NCI-H2196 (cell line): ENCODE data around the gene LRGUK.

ENCODE experiments used
- DNase-seq: peaks from one replicate; lab custom pipeline; 2025; ENCODE audit not compliant: unreplicated experiment; lab: John Stamatoyannopoulos, UW

LRGUK gene

GRCh38 chr7:134182078-134182477 is 54.9 kb downstream of the LRGUK start:
- DNase-seq: no peak

DNA sequence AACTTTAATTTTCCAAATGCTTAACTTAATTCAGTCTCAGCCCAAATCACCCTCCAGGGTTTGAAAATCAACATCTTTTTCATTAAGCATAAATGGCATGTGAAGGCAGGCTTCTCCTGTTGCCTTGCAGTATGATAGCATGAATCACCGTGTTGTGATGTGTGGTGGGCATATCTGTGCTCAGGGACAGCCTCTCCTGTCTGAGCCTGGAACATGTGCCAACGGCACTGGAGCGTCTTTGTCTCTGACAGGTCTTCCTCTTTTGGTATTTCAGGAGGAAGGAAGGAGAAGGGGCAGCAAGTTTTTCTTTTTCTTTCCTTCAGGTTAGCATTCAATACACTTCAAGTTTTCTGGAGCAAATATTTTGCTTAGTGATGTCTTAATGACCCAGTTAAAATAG is 57.6 kb downstream of the LRGUK start:
- no peak for DNase-seq

DNA sequence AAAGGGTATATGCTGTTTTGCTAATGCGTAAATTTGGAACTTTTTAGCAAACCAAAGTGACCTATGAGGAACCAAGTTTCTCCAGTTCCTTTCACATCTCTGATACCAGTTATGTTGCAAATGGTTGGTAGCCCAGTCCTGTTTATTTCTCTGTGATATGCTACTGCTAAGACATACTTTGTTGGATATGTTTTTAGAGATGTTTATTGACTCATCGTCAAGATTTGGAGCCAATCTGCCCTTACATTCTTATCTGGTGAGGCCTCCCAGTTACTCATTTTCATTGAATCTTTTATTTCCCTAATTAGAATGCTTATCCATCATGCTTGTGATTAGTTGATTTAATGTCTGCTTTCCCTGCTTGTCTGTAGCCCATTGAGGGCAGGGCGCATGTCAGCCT is 58.9 kb downstream of the LRGUK start:
- no peak for DNase-seq

DNA sequence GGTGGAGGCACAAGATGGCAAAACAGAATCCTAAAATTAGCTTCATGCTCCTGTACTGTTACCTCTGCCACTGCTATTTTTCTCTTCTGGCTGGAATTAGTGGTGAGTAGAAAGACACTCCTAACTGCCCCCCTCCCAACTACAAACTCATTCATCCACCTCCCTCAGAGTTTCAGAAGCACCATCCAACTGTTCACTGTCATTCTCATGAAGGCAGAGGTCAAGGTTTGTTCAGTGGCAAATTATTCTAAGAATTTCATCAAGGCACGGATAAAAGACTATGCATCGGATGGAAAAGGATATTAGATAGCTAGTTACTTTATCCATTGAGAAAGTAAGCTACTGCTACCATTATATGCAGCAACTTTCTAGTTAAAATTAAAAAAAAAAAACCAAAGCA is 59.7 kb downstream of the LRGUK start:
- no peak for DNase-seq

- no peak for DNase-seq
Measured at GRCh38 chr7:134187893-134188292, 60.8 kb downstream of the LRGUK start.

- no peak for DNase-seq
Measured at GRCh38 chr7:134188311-134188710, 61.2 kb downstream of the LRGUK start.

DNA sequence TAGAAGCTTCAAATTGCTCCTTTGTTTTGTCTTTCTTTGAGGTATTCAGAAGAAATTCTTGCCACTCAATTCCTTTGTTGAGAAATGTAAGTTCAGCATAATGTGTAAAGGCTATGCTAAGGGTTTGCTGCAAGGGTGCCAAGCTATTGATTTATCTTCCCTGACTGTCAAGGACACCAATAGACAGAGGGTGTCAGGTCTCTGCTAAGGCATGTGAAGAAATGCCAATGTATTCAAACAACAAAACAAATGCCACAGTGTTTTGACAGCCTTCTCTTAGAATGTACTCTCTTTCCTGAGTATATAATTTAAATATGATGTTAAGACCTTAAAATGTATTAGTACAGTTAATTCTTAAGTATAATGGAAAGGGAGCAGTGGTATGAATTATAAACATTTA is 62.4 kb downstream of the LRGUK start:
- DNase-seq: no peak

GRCh38 chr7:134191876-134192275 is 64.7 kb downstream of the LRGUK start:
- no peak for DNase-seq

GRCh38 chr7:134193240-134193639 is 66.1 kb downstream of the LRGUK start:
- DNase-seq: no peak

DNA sequence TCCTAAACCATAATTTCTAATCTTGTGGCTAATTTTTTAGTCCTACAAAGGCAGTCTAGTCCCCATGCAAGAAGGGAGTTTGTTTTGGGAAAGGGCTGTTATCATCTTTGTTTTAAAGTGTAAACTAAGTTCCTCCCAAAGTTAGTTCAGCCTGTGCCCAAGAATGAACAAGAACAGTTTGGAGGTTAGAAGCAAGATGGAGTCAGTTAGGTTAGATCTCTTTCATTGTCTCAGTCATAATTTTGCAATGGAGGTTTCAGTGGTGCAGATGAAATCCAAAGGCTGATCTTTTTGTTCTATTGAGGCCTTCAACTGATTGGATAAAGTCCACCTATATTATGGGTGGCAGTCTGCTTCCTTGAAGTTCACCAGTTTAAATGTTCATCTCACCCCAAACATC is 68.1 kb downstream of the LRGUK start:
- no peak for DNase-seq

GRCh38 chr7:134196439-134196838 is 69.3 kb downstream of the LRGUK start:
- no peak for DNase-seq

GRCh38 chr7:134197345-134197744 is 70.2 kb downstream of the LRGUK start:
- no peak for DNase-seq

GRCh38 chr7:134200970-134201369 is 73.8 kb downstream of the LRGUK start:
- no peak for DNase-seq

DNA sequence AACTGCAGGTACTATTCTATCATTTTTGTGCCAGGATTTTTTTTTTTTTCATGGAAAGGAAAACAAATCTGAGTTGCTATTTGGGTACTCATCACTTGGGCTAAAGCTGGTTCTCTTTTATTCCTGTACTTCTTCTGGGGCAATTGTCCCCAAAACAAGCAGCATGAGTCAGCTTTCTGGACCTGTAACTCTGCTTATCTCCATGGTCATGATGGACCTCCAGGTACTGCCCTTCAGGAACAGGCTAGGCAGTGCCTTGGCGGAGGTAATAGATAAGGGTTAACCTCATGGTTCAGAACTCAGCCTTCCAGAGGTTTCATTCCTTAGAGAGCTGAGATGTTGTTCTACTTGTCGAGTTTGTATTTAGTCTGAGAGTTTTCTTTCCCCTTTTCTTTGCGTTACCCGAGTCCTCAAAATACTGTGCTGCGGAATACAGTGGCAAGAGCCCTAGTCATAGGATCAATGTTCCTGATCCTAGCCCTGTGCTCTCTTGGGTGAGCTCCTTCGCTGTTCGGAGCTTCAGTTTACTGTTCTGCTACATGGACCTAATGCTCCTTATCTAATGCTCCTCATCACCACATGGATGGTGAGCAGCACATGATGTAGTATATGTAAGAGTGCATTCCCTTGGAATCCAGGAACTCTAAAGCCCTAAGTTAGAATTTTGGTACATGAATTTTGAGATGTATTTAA is 74.6 kb downstream of the LRGUK start:
- DNase-seq: no peak

DNA sequence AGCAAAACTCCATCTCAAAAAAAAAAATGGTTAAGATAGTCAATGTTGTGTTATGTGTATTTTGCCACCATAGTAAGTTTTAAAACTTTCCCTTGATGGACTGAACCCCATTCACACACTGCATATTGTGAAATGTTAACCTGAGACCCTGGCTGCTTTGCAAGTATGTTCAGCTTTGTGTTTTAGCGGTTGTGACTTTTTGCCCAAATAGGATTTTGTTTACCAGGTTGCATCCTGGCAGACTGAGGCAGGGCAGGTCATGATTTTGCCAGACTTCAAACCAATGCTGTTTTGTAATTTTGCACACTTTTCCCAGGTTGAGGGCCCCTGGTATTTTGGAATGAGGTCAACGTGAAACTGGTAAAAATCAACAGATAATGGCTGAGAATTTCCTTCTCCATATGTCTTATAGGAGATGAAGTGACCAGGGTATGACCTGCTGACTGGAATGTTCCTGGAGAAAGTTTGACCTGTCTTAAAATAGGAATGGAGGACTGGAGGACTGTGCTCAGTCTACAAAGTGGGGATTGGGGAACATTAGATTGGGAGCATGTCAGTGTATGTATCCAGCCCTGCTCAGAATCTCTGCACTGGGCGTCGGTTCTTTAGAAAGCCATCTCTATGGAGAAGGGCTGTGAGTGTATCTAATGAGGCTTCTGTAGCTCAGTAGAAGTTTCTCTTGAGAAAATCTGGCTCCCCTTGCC is 76.2 kb downstream of the LRGUK start:
- DNase-seq: no peak

DNA sequence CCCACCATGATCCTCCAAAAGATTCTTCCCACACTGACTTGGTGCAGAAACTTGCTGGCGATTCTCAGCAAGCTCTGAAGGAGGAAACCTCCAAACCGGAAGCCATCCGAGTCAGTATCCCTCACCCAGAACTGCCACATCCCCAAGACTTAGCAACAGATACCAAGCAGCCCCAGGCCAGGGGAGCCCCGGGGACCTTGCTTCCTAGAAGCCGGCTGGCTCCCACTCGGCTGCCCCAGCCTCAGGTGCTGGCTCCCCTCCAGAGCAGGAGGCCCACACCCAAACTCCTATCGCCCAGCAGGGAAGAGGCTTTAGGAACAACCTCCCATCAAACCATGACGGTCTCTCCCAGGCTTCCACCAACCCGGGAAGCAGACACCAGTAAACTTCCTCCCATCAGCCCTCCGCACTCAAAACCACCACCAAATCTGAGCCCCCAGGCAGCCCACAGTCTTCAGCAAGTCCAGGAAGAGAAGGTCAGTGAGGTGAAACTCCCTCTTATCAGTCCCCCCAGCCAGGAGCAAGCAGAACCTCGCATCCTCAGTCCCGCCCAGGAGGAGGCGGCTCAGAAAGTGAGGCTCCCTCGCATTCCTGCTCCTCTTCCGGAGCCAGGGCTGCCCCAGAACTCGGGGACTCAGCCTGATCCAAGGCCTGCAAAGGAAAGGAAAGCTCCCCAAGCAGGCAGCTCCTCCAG is 82.3 kb downstream of the LRGUK start:
- DNase-seq: no peak

- no peak for DNase-seq
Measured at GRCh38 chr7:134210227-134210626, 83.1 kb downstream of the LRGUK start.

- DNase-seq: no peak
Measured at GRCh38 chr7:134210976-134211663, 84.0 kb downstream of the LRGUK start.

GRCh38 chr7:134211817-134212216 is 84.7 kb downstream of the LRGUK start:
- no peak for DNase-seq

DNA sequence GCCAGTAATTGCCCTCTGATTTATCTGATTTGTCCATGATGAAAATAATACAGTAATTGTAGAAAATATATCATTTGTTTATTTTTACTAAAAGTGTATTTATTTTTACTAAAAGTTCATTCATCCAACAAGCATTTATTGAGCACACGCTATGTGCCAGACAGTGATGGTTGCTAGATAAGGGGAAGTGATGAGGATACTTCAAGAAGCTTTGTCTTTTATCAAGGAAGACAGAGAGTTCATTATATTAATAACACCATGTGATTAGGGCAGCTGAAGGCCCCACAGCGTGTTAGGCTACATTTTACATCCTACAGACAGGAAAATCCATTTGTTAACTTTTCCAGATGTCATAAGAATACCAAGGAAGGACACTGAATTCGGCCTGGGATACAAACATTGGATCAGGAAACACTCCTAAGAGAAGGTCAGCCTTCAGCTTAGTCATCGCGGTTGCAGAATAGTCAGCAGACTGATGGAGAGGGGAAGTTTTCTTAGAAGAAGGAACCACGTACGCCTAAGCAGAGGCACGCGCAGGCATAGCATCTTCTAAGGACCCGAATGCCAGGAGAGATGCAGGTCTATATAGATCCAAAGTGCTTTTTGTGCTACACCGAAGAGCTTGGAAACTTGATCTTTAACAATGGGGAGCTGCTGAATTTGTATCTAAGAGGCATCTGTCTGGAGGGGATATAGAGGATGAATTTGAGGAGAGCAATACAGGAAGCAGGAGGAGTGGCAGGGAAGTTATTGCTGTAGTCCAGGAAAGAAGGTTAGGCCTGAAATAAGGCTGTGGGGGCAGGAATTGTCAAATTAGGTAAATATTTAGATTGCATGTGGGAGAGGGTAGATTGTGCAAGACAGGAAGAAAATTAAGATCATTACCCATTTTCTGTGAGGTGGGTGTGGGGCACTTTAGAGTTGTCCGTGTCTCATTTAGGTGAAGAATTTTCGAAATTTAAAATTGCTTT is 85.7 kb downstream of the LRGUK start:
- no peak for DNase-seq

GRCh38 chr7:134220236-134220635 is 93.1 kb downstream of the LRGUK start:
- DNase-seq: no peak
